ENCODE results near the gene MAD1L1. TPM values are rescaled to one million over a fixed set of nuclear protein-coding genes. Genes with fewer than 3 reads are reported as not detected.

MAD1L1 gene
- total and polyA plus RNA-seq, 8 donors = 12.8 to 469 (median 27.3) TPM

- DNase-seq = peak in 1 of 2 donors; percentile 12
- Histone ChIP-seq H3K36me3 (peaks cover 0 to 18% (median 11%) of the 10 kb centered on the region in 4 donors), H3K27me3 (no peaks in the 10 kb centered on the region), H3K4me3 (no peak overlapping the region), H3K27ac (no peak overlapping the region), H3K9me3 (no peaks in the 10 kb centered on the region), H3K4me1 (peaks cover 0 to 26% (median 9%) of the 10 kb centered on the region in 4 donors)
- WGBS, 5 donors = 43 to 65% (median 57%) methylated on average over 16 of the region's 16 CpGs
- intact Hi-C loops (cut with DNase I; ENCODE audit: low total_unique reads) = no loop called here
- TF ChIP-seq POLR2A (IDR thresholded peaks at IDR 0.05) = no peak
- no peak for TF ChIP-seq EP300 (IDR thresholded peaks at IDR 0.05)
- TF ChIP-seq POLR2AphosphoS5 (IDR thresholded peaks at IDR 0.05) = no peak
- no peak for TF ChIP-seq CTCF (IDR thresholded peaks at IDR 0.05)
Measured at GRCh38 chr7:1810521-1810920, 422.2 kb downstream of the MAD1L1 start.

GRCh38 chr7:1809601-1810258 is 423.0 kb downstream of the MAD1L1 start:
- H3K9me3 ChIP-seq = no peaks in the 10 kb centered on the region
- H3K27me3 ChIP-seq = no peaks in the 10 kb centered on the region
- peaks cover 0 to 26% (median 9%) of the 10 kb centered on the region in 4 donors for H3K4me1 ChIP-seq
- no peak overlapping the region for H3K4me3 ChIP-seq
- no peak for DNase-seq
- TF ChIP-seq CTCF (IDR thresholded peaks at IDR 0.05) = no peak
- TF ChIP-seq POLR2AphosphoS5 (IDR thresholded peaks at IDR 0.05) = no peak
- no peak for TF ChIP-seq EP300 (IDR thresholded peaks at IDR 0.05)
- no peak for TF ChIP-seq POLR2A (IDR thresholded peaks at IDR 0.05)
- no peak overlapping the region for H3K27ac ChIP-seq
- H3K36me3 ChIP-seq = peaks cover 0 to 10% (median 4%) of the 10 kb centered on the region in 4 donors
- WGBS, 5 donors = 87 to 92% (median 88%) methylated on average over 23 to 29 of the region's 29 CpGs
- intact Hi-C loops (cut with DNase I; ENCODE audit: low total_unique reads) = no loop called here

GRCh38 chr7:1809070-1809469 is 423.7 kb downstream of the MAD1L1 start:
- intact Hi-C loops (cut with DNase I; ENCODE audit: low total_unique reads) = no loop called here
- Histone ChIP-seq H3K27ac (no peak overlapping the region), H3K36me3 (peaks cover 0 to 4% (median under 1%) of the 10 kb centered on the region in 4 donors), H3K9me3 (peaks cover 0 to under 1% (median 0%) of the 10 kb centered on the region in 4 donors), H3K4me1 (peaks cover 0 to 26% (median 9%) of the 10 kb centered on the region in 4 donors), H3K27me3 (no peaks in the 10 kb centered on the region), H3K4me3 (no peak overlapping the region)
- TF ChIP-seq POLR2A (IDR thresholded peaks at IDR 0.05) (no peak), POLR2AphosphoS5 (IDR thresholded peaks at IDR 0.05) (no peak), CTCF (IDR thresholded peaks at IDR 0.05) (no peak), EP300 (IDR thresholded peaks at IDR 0.05) (no peak)
- no peak for DNase-seq
- WGBS, 5 donors = 77 to 92% (median 81%) methylated on average over 7 of the region's 7 CpGs

GRCh38 chr7:1807821-1808600 is 424.7 kb downstream of the MAD1L1 start:
- Histone ChIP-seq H3K36me3 (no peaks in the 10 kb centered on the region), H3K27ac (no peak overlapping the region), H3K4me3 (no peak overlapping the region), H3K27me3 (no peaks in the 10 kb centered on the region), H3K9me3 (peaks cover 0 to 7% (median 6%) of the 10 kb centered on the region in 4 donors), H3K4me1 (peaks cover 0 to 26% (median 9%) of the 10 kb centered on the region in 4 donors)
- TF ChIP-seq POLR2A (IDR thresholded peaks at IDR 0.05) (no peak), POLR2AphosphoS5 (IDR thresholded peaks at IDR 0.05) (no peak), EP300 (IDR thresholded peaks at IDR 0.05) (no peak)
- intact Hi-C loops (cut with DNase I; ENCODE audit: low total_unique reads) = no loop called here
- peak in 1 of 2 donors; percentile 7 for DNase-seq
- WGBS, 5 donors = 89 to 93% (median 91%) methylated on average over 22 to 26 of the region's 26 CpGs
